Measurements from ENCODE around the gene CXCR6.

DNA sequence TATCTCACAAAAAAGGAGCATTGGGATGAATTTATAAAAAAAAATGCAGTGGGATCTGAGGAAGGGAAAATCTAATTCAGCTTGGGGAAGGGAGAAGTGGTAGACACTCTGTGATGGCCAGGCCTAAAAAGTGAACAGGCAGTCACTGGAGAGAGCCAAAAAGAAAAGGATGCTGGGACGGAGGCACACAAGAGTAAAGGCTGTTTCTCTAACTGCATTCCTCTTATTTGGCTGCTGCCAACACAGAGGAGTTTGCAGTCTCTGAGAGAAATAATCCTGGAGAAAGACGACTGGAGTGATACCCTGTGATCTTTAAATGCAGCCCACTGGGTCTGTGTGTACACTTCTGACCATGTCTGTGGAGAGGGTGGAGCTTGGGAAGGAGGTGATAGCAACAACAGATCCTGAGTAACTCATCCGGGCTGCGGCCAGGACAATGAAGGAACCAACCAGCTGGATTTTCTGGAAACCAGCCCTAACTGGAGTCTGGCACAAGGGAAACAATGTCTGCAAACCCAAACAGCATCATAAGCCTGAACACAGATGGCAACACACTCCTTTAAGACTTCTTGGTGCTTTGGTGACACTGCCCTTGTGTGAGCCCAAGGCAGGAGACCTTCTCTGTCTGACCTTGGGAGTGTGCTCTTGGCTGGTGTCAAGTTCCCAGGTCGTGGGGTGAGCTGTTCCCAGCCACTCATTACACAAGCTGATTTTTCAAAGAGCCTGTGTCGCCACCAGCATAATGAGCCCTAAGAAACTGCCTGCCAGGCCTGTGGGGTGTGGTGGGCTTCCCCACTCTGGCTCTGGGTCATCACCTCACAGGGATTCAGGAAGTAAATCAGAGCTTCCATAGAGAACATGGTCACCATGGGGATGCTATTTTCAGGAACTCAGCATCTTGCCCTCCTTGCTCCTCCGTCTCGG is 44.4 kb downstream of the CXCR6 start:
- peak; percentile 21; the same call in 1 of the 2 replicates for TF ChIP-seq TCF12 (IDR thresholded peaks at IDR 0.05)
- no peak for TF ChIP-seq CTCF (IDR thresholded peaks at IDR 0.05)
- no peak for TF ChIP-seq TEAD4 (IDR thresholded peaks at IDR 0.05; ENCODE audit: borderline replicate concordance, insufficient read depth)
- no peak for TF ChIP-seq TAF1 (IDR thresholded peaks at IDR 0.05; ENCODE audit: borderline replicate concordance, low read depth, low read length)
- TF ChIP-seq RXRA (IDR thresholded peaks at IDR 0.05; ENCODE audit: borderline replicate concordance, low read depth): no peak
- no peak for TF ChIP-seq EP300 (IDR thresholded peaks at IDR 0.05; ENCODE audit: borderline replicate concordance in 1 of 2, low read depth in 1 of 2, low read length in 1 of 2)
- no peak for TF ChIP-seq PBX3 (IDR thresholded peaks at IDR 0.05)

Measured in SK-N-SH (cell line).